Hematopoietic multipotent progenitor cell (in vitro differentiated cells): ENCODE measurements around the gene XIRP2. TPM values are rescaled to one million over a fixed set of nuclear protein-coding genes. Genes with fewer than 3 reads are reported as not detected.
A peak's percentile ranks its signal among the peaks of the same experiment; 100 is the strongest.
"Not testable (repeated sequence)": the region's sequence is repeated elsewhere in the genome, so short reads cannot be mapped to it uniquely, and the experiment has no call there.

Experiments
- DNase-seq, 3 donors: peaks; one replicate each; pipeline ENCODE4 v3.0.0-alpha.2; 2011 to 2015; ENCODE audit warnings: low read depth in 2 of 3, low spot score in 2 of 3
- total RNA-seq: library from RNA; depleted of rRNA; stranded (reverse); fragments of >200 nt; gene quantifications from one replicate; pipeline ENCODE4 v1.2.3, GENCODE V29; 2012

Gene XIRP2
- total RNA-seq, 1 donor, result 0.27 TPM

DNA sequence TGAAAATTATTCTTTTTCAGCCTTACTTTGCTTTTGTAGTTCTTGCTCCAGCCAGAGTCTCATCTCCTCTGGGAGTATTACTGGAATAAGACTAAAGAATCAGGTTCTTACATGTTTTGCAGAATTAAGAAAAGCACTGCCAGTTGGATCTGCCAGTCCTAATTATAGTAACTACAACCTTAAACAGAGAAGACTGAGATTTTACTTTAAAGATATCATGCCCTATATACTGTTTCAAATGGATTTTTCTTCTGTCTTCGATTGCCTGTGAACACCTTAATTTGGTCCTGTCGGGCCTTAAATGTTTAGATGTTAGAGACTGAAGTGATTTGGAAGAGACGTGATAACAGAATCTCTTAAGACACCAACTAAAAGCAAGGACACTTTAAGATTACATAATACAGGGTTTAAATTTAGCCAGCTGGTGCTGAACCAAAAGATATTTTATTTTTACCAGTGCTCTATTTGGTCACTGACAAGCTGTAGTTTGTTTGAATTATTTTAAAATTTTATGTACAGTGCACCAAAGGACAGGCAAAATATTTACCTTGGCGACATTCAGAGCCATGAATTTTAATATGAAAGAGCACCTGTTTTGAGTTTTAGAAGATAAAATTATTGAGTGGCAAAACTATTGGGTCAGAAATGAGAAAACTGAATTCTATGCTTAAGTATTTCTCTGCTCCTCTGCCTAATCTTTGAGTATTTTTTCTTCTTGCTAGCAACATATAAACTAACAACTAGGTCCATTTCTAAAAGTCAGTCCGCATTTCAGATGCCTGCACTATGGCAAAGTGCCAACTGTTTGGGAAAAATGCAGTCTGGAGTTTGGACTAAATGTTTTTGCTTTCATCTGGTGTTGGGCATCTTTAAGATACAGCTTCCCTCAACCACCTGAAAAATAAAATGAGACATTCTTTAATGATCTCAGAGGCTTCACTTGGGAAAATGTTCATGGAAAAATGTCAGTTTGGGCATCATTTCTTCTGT lies 300.0 kb downstream of the XIRP2 start:
- DNase-seq, result no peak

GRCh38 chr2:167190053-167190452 lies 301.8 kb downstream of the XIRP2 start:
- DNase-seq, result no peak

DNA sequence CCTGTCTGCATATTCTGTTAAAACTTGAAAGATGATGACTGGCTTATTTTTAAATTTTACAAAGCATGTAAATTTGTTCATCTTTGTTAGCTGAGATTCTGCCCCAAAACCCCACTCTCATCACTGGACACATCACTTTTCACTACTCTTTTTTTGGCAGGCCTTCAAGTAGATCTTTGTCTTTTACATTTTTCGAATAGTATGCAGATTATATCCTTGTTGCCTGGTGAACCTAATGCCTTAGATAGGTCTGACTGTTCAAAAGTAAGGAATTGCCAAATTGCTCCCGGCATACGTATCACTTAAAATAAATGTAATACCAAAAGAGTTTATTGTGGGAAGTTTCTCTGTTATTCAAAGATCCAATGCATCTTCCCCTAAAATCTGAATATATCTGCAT lies 303.3 kb downstream of the XIRP2 start:
- no peak for DNase-seq

DNA sequence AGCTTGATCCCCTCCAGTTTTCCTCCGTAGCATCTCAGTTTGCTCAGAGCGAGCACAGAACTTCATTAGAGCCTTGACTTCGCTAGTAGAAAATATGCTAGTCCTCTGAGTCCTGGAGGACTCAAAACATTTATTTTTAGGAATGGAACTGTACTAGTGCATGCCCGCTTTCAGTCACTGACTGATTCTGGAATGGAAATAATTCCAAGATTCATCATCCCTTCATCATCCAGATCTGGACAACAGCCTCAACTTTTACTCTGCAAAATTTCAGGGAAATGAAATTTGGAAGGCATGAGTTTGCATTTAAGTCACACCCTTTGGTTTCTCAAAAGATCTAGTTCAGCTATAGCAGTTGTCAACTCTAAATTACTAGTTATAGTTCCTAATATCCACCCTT lies 304.6 kb downstream of the XIRP2 start:
- no peak for DNase-seq

DNA sequence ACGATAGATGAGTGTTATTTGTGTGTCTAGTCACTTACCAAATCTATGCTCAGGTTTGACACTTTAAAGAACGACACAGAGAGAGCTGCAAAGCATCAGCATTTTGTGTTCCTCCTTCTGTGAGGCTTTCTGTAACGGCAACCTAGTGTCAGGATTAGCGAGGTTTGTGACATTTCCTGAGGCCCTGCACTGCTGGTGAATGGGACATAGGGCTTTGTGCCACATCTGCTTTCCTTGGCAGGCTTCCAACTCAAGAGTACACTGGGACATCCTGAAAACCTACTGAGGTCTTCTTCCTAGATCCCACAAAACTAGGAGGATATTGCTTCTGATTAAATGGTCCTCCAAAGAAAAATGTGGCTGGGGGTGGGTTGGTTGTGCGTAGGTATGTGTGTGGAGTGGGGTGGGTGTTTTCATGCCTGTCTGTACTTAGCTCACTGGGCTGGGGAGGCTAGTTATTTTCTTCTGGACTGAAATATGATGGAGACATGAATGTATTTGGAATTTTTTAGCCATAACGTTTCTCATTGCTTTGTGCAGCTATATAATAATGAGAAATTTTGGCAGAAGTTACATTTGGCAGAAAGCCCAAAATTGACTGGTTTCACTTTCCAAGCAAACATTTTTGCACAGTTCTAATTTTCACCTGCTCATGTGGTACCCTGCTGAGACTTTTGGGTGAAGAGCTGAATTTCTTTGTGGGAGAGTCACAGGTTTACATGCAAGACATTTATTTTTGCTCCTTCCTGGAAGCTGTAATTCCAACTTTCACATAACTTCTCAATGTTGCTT lies 308.4 kb downstream of the XIRP2 start:
- DNase-seq, result peak in 2 of 3 donors; percentile 70 to 89

DNA sequence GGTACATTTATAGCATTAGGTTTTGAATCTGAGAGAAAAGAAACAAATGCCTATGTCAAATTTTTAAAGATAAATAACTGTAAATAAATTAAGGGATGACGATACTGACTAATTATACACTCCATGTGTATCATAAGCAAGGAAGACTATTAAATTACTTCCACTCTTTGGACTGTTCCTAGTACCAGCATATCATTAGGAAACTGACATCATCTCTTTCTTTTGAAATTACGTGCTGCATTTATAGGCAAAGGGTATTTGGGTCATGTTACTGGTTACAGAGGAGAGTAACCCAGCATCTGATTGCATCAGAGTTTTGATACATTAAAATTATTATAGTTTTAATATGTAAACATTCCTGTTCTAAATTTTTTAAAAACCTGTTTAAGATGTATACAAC lies 309.7 kb downstream of the XIRP2 start:
- no peak for DNase-seq

- no peak for DNase-seq
These were observed 310.3 kb downstream of the XIRP2 start for GRCh38 chr2:167198576-167198975.

DNA sequence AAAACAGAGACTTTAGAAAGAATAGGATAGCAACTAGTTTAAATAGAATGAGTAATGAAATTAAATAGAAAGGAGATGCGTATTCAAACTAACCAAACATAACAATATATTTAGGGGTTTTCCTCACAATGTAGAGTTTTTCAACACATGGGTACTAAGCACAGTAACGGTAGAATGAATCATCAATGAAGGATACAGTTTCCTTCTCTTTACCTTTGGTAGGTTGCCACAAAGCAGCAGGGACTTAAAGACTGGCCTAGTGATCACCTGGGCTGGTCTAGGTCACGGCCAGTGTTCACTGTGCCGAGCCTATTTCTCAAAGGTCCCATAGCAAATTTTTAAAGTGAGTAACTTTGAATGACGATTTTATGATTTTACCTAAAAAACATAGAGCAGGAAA lies 311.7 kb downstream of the XIRP2 start:
- DNase-seq, result no peak

DNA sequence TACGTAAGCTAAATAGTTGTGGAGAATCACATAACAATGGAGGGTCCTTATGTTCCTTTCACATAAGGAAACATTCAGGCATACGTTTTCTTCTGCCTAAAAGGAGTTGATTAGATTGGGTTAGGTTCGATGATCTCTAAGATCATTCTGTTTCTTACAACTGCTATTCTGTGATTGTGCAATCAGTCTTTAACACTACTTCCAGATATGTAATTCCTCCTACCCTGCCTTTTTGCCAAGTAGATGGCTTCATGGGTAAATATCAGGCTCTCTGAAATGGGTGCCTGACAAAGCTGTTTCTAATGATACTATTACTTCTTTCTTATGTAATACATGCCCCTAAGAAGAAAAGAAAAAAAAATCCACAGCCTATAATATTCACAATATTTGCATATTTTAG lies 321.5 kb downstream of the XIRP2 start:
- no peak for DNase-seq

- DNase-seq, result peak in 2 of 3 donors; percentile 62 to 85
These were observed 323.9 kb downstream of the XIRP2 start for GRCh38 chr2:167212014-167212648.

GRCh38 chr2:167215595-167215994 lies 327.3 kb downstream of the XIRP2 start:
- no peak for DNase-seq

- no peak for DNase-seq
These were observed 349.2 kb downstream of the XIRP2 start for GRCh38 chr2:167237478-167237877.

DNA sequence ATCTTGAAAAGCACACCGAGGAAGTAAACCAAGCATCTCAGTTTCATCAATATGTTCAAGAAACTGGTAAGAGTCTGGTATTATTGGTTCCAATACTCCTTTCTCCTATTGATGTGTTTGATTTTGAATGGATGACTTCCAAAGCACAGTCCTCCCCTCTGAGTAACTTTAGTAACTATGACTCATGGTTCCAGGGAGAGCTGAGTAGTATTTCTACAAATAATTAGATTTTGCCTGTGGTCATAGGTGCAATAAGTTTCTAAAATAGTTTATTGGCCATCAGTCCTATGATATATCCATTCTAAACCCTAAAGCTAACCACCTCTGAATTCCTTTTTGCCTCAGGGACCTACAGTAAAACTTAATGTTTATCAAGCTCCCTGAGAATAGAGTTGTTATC lies 352.4 kb downstream of the XIRP2 start:
- DNase-seq, result no peak

DNA sequence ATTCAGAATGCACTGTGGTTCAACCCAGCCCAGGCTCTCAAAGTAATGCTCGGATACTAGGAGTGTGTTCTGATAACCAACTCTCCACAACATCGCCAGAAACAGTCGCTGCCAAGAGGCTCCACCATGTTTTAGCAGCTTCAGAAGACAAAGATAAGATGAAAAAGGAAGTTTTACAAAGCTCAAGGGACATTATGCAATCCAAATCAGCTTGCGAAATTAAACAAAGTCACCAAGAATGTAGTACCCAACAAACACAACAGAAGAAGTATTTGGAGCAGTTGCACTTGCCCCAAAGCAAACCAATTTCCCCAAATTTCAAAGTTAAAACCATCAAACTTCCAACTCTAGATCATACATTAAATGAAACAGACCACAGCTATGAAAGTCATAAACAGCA lies 360.9 kb downstream of the XIRP2 start:
- no peak for DNase-seq

DNA sequence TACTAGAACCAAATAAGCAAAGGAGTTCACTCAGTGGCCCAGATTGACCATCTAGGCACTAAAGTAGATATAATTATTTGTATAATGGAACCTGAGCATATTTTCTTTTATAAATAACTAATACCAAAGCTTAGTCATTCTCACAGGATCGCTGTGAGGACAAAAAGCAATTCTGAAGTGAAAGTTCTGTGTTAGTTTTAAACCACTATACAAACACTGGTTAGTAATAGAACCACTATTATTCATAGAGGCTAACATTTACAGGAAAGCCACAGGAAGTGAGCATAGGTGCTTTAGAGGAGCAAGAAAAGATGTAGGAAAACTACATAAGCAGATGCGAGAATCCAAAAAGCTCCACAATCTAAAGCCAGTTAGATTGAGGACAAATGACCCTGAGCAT lies 364.7 kb downstream of the XIRP2 start:
- no peak for DNase-seq

DNA sequence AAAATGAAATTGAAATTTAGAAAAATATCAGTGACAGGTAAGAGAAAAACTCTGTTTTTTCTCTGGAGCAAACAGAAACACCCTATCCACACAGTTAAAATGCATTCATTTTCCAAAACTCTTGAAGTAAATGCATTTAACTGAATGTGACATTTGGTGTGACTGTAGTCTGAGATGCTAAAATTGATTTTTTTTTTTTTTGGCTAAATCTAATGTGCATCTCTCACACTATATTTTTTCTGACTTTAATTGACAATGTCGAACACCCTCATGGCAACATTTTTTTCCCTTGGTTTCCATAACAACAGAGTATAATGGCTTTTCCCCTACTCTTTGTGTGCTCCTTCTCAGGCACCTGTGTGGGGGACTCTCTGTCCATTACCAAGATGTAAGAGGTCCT lies 366.4 kb downstream of the XIRP2 start:
- no peak for DNase-seq

- DNase-seq, result no peak
These were observed 370.4 kb downstream of the XIRP2 start for GRCh38 chr2:167258712-167259111.

- DNase-seq, result peak in 2 of 3 donors; percentile 1 to 3
These were observed 376.1 kb downstream of the XIRP2 start for GRCh38 chr2:167264380-167264779.

GRCh38 chr2:167265004-167265403 lies 376.7 kb downstream of the XIRP2 start:
- no peak for DNase-seq

- no peak for DNase-seq
These were observed 377.4 kb downstream of the XIRP2 start for GRCh38 chr2:167265722-167266121.

- DNase-seq, result not testable (repeated sequence)
These were observed 380.0 kb downstream of the XIRP2 start for GRCh38 chr2:167268245-167268644.
